ENCODE results near the gene FBXW5.
A peak's percentile ranks its signal among the peaks of the same experiment; 100 is the strongest.

Gene FBXW5

GRCh38 chr9:136961279-136962065 is 16.9 kb upstream of the FBXW5 start:
- no peak for DNase-seq

- DNase-seq, result no peak
Observed at GRCh38 chr9:136960938-136961275, 16.4 kb upstream of the FBXW5 start.

DNA sequence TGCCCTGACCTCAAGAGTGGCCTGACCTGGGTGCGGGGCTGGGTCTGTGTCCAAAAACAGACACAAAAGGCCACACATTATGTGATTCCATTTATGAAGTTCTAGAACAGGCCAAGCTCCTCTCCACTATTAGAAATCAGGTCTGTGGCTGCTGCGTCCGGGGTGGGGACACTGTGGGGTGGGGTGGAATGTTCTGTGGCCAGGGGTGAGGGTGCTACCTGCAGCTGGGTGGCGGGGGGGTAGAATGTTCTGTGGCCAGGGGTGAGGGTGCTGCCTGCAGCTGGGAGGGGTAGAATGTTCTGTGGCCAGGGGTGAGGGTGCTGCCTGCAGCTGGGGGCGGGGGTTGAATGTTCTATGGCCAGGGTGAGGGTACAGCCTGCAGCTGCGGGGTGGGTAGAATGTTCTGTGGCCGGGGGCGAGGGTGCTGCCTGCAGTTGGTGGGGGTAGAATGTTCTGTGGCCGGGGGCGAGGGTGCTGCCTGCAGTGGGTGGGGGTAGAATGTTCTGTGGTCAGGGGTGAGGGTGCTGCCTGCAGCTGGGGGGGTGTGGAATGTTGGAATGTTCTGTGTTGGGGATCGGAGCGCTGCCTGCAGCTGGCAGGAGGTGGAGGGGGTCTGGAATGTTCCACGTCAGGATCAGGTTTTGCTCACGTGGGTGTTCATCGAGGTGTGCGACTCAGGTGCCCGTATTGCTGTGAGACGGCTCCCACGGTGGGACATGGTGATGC is 15.8 kb upstream of the FBXW5 start:
- DNase-seq, result no peak

GRCh38 chr9:136958898-136959850 is 14.6 kb upstream of the FBXW5 start:
- no peak for DNase-seq

GRCh38 chr9:136958473-136958872 is 13.9 kb upstream of the FBXW5 start:
- no peak for DNase-seq

- no peak for DNase-seq
Observed at GRCh38 chr9:136957901-136958300, 13.4 kb upstream of the FBXW5 start.

DNA sequence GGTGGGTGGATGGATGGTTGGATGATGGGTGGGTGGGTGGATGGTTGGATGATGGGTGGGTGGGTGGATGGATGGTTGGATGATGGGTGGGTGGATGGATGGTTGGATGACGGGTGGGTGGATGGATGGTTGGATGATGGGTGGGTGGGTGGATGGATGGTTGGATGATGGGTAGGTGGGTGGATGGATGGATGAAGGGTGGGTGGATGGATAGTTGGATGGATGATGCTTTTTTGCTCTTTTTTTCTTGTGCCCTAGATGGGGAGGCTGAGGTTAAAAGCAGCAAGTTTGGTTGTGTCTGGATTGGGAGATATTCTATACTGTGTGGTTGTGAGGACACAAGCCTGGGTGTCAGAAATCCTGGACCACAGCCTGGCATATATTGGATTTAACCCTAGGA is 12.9 kb upstream of the FBXW5 start:
- DNase-seq, result no peak

DNA sequence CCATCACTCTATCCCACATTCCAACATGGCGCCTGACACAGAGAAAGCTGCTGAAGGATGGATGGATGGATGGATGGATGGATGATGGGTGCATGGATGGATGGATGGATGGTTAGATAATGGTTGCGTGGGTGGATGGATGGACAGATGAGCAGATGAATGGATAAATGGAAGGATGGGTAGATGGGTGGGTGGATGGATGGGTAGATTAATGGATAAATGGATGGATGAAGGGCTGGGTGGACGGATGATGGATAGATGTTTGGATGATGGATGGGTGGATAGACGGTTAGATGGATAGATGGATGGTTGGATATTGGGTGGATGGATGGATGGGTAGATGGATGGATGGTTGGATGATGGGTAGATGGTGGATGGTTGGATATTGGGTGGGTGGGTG is 12.1 kb upstream of the FBXW5 start:
- DNase-seq, result no peak

DNA sequence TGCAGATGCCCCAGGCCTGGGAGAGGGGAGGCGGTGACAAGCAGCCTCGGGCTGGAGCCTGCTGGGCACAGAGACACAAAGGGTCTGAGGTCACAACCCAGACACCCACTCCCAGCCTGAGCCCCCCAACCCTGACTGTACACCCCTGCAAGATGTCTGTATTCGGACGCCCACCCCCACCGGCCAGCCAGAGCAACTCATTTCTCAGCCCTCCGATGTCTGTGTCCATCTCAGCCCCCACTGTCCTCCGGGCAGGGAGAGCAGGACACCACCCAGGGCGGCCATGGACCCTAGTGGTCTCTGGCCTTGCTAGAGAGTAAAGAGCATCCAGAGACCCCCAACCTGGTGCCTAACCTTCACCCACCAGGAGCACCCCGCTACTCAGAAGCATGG is 11.4 kb upstream of the FBXW5 start:
- no peak for DNase-seq

GRCh38 chr9:136955202-136955942 is 10.8 kb upstream of the FBXW5 start:
- DNase-seq, result no peak

- no peak for DNase-seq
Observed at GRCh38 chr9:136954270-136955083, 9.9 kb upstream of the FBXW5 start.

GRCh38 chr9:136953771-136954269 is 9.3 kb upstream of the FBXW5 start:
- DNase-seq, result no peak

DNA sequence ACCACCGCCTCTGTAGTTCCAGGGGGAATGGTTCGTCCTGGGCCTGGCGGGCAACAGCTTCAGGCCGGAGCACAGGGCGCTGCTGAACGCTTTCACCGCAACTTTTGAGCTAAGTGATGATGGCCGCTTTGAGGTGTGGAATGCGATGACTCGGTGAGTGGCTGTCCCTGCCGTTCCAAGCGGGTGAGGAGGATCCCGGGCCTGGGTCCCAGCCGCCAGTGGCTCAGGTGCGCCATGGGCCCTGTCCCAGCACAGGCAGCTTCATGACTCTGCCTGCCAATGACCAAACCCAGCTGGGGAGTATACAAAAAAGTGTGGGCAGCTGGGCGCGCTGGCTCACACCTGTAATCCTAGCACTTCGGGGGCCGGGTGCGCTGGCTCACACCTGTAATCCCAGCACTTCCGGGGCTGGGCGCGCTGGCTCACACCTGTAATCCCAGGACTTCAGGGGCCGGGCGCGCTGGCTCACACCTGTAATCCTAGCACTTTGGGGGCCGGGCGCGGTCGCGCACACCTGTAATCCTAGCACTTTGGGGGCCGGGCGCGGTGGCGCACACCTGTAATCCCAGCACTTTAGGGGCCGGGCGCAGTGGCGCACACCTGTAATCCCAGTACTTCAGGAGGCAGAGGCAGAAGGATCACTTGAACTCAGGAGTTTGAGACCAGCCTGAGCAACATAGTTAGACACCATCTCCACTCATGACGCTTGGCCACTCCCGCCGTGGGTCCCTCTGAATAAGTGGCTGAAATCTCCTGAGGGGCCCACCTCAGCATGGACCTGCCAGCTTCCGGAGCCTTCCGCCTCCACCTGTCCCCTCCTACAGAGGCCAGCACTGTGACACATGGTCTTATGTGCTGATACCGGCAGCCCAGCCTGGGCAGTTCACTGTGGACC is 8.6 kb upstream of the FBXW5 start:
- DNase-seq, result no peak

- DNase-seq, result no peak
Observed at GRCh38 chr9:136952321-136952850, 7.8 kb upstream of the FBXW5 start.

- DNase-seq, result no peak
Observed at GRCh38 chr9:136951541-136952320, 7.2 kb upstream of the FBXW5 start, which contains the start of gene LCN12. Gene LCN12 (plus strand): TSS chr9:136952273. CDS start chr9:136952328, 55 bp downstream.

- DNase-seq, result no peak
Observed at GRCh38 chr9:136950656-136951276, 6.2 kb upstream of the FBXW5 start.

GRCh38 chr9:136949817-136950655 is 5.5 kb upstream of the FBXW5 start:
- DNase-seq, result peak; percentile 94
